Spleen (tissue), 7 donors: Measurements from ENCODE around the gene LMX1A.

Experiments
- POLR2A ChIP-seq, 3 donors: fragments of 450-650 bp; IDR thresholded peaks; one replicate each; pipeline ENCODE4 v1.5.1; 2017; ENCODE audit warnings: antibody characterized with exemption in 3 of 3, mild to moderate bottlenecking in 1 of 3
- POLR2AphosphoS5 ChIP-seq, 3 donors: sonication (generic); formaldehyde crosslinking; IDR thresholded peaks; one replicate each; pipeline ENCODE4 v1.5.1; 2017; ENCODE audit warnings: antibody characterized with exemption in 3 of 3
- TF ChIP-seq, protein P1 (sequence below), 11 experiments: fragments of 200-600 bp in 7 of 11; fragments of 450-650 bp in 4 of 11; sonication (generic) in 4 of 11; IDR thresholded peaks in 8 of 11; conservative IDR thresholded peaks in 3 of 11; 1 replicate in 7 of 11; 2 replicates in 4 of 11; pipeline versions ENCODE4 v1.4.0 to v1.8.0; 2016 to 2021; ENCODE audit warnings: antibody characterized with exemption in 11 of 11, inconsistent platforms in 4 of 11, mild to moderate bottlenecking in 1 of 11
- donor health status: DM: no; HTN: no; CAD: no; lungs with moderate emphysema.
- donor health status: DM: no; HTN: no; CAD: no.
- donor health status: DM: no; HTN: no; CAD: no.

DNA sequence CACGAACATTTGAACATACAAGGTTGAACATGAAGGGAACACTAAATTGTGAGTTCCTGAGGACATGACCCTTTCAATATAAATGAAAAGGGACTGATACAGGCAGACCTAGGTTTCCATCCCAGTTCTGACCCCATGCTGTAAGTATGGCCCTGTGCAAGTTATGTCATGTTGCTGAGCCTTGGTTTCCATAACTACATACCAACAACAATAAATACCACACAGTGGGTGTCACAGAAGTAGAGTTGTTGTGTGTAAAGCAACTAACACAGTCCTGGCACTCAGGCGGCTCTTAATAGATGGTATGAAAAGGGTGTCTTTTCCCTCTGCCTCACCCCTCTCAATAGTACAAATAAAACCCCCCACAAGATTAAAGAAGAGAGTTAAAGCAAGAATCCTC, 140.8 kb downstream of the LMX1A start:
- no peak for TF ChIP-seq POLR2A (IDR thresholded peaks at IDR 0.05)
- TF ChIP-seq, protein P1, sequence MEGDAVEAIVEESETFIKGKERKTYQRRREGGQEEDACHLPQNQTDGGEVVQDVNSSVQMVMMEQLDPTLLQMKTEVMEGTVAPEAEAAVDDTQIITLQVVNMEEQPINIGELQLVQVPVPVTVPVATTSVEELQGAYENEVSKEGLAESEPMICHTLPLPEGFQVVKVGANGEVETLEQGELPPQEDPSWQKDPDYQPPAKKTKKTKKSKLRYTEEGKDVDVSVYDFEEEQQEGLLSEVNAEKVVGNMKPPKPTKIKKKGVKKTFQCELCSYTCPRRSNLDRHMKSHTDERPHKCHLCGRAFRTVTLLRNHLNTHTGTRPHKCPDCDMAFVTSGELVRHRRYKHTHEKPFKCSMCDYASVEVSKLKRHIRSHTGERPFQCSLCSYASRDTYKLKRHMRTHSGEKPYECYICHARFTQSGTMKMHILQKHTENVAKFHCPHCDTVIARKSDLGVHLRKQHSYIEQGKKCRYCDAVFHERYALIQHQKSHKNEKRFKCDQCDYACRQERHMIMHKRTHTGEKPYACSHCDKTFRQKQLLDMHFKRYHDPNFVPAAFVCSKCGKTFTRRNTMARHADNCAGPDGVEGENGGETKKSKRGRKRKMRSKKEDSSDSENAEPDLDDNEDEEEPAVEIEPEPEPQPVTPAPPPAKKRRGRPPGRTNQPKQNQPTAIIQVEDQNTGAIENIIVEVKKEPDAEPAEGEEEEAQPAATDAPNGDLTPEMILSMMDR (IDR thresholded peaks at IDR 0.05 in 8 of 11, conservative IDR thresholded peaks at IDR 0.05 in 3 of 11) = no peak
- no peak for TF ChIP-seq POLR2AphosphoS5 (IDR thresholded peaks at IDR 0.05)
